Activated naive CD8-positive, alpha-beta T cell treated with anti-CD3 and anti-CD28 coated beads, Interleukin-2, amount 50 U/mL, for 24 hours (primary cell): ENCODE results near the gene DIS3L2.
A peak's percentile ranks its signal among the peaks of the same experiment; 100 is the strongest.

Experiments
- ATAC-seq: fragments of 150-1000 bp; cut with Tn5 transposase; one replicate; pipeline ENCODE4 v1.10.0; 2021
- DNase-seq: peaks from one replicate; pipeline ENCODE4 v3.0.0; 2021
- H3K27ac Mint-ChIP-seq: one replicate; pipeline ENCODE4 v1.8.0; 2021; ENCODE audit warnings: mild to moderate bottlenecking, mixed read lengths
- H3K27me3 Mint-ChIP-seq: one replicate; pipeline ENCODE4 v1.8.0; 2021; ENCODE audit warnings: mixed read lengths
- H3K36me3 Mint-ChIP-seq: one replicate; pipeline ENCODE4 v1.8.0; 2021; ENCODE audit warnings: low read depth, mixed read lengths
- H3K4me1 Mint-ChIP-seq: one replicate; pipeline ENCODE4 v1.8.0; 2021; ENCODE audit warnings: mixed read lengths
- H3K4me3 Mint-ChIP-seq: one replicate; pipeline ENCODE4 v1.8.0; 2021; ENCODE audit warnings: mild to moderate bottlenecking, moderate library complexity, mixed read lengths
- H3K9me3 Mint-ChIP-seq: one replicate; pipeline ENCODE4 v1.8.0; 2021; ENCODE audit warnings: mixed read lengths

DIS3L2 gene

GRCh38 chr2:232240906-232241305 is 279.4 kb downstream of the DIS3L2 start:
- H3K36me3 Mint-ChIP-seq = peaks cover 12% of the 10 kb centered on the region
- no peak overlapping the region for H3K4me3 Mint-ChIP-seq
- no peaks in the 10 kb centered on the region for H3K27me3 Mint-ChIP-seq
- H3K9me3 Mint-ChIP-seq = no peaks in the 10 kb centered on the region
- no peak for DNase-seq
- peak overlapping the region; percentile 53 for H3K27ac Mint-ChIP-seq
- peaks cover 42% of the 10 kb centered on the region for H3K4me1 Mint-ChIP-seq
- ATAC-seq = no peak

DNA sequence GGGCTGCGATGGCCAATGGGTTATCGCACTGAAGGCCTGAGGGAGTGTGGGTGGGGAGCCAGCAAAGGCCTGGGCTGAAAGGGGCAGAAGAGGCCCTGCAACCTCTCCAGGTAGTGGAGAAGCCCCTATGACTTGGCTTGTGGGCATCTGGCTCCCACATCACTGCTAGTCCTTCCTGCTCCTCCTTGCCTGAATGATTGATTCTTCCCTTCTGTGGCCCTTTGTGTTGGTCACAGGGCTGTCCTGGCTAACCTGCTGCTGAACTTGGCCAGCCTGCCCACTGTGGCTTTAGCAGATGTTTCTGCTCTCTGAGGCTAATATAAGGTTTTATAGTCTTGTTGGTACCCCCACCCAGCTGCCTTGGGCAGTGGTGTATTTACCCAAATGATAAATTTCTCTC is 280.8 kb downstream of the DIS3L2 start:
- Mint-ChIP-seq H3K4me3 (no peak overlapping the region), H3K4me1 (peaks cover 31% of the 10 kb centered on the region), H3K9me3 (no peaks in the 10 kb centered on the region), H3K27ac (no peak overlapping the region), H3K27me3 (no peaks in the 10 kb centered on the region), H3K36me3 (peaks cover 12% of the 10 kb centered on the region)
- ATAC-seq (no peak), DNase-seq (no peak)

DNA sequence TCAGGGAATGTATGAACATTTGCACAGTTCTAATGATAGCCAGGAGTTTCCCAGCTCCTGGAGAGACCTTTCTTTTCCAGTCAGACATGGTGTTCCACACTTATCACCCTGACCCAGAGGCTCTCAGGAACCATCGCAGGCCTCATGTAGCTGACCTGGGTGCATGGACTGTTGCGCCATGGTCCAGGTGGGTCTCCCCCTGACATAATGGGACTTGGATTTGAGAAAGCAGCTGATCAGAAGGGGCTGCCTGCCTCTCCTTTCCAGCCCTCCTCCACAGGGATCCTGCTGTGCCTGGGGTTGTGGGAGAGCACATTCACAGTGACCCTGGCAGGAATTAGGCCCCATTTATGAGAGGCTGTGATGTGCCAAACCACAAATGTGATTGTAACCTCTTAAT is 283.6 kb downstream of the DIS3L2 start:
- peaks cover 4% of the 10 kb centered on the region for H3K36me3 Mint-ChIP-seq
- H3K27ac Mint-ChIP-seq = no peak overlapping the region
- no peak for ATAC-seq

GRCh38 chr2:232246245-232246644 is 284.7 kb downstream of the DIS3L2 start:
- no peaks in the 10 kb centered on the region for H3K27me3 Mint-ChIP-seq
- H3K36me3 Mint-ChIP-seq = peaks cover 8% of the 10 kb centered on the region
- H3K4me1 Mint-ChIP-seq = no peaks in the 10 kb centered on the region
- H3K4me3 Mint-ChIP-seq = no peak overlapping the region
- no peaks in the 10 kb centered on the region for H3K9me3 Mint-ChIP-seq
- ATAC-seq = no peak
- no peak for DNase-seq
- H3K27ac Mint-ChIP-seq = no peak overlapping the region

More for the DNA sequence above, 283.6 kb downstream of the DIS3L2 start:
- Mint-ChIP-seq H3K9me3 (no peaks in the 10 kb centered on the region), H3K4me1 (peaks cover 11% of the 10 kb centered on the region), H3K4me3 (no peak overlapping the region), H3K27me3 (no peaks in the 10 kb centered on the region)
- DNase-seq = no peak

DNA sequence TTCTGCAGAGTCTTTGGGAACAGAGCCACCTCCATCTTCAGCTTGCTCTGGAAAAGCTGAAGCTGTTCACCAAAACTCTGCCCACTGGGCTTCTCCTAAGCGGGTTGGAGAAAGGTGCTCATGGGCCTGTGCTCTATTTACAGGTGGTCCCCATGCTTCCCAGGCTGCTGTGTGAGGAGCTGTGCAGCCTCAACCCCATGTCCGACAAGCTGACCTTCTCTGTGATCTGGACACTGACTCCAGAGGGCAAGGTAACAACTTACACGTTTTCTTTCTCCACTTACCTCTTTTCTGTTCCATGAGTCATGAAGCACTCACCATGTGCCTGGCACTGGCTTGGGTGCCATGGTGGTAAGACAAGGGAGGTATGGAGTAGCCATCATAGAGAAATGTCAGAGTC is 287.6 kb downstream of the DIS3L2 start:
- Mint-ChIP-seq H3K27me3 (no peaks in the 10 kb centered on the region), H3K36me3 (peaks cover 12% of the 10 kb centered on the region), H3K4me3 (no peak overlapping the region), H3K9me3 (no peaks in the 10 kb centered on the region), H3K27ac (no peak overlapping the region), H3K4me1 (no peaks in the 10 kb centered on the region)
- DNase-seq (no peak), ATAC-seq (no peak)

GRCh38 chr2:232250246-232251175 is 289.0 kb downstream of the DIS3L2 start:
- DNase-seq (no peak), ATAC-seq (no peak)
- H3K9me3 Mint-ChIP-seq = no peaks in the 10 kb centered on the region
- no peaks in the 10 kb centered on the region for H3K27me3 Mint-ChIP-seq
- no peaks in the 10 kb centered on the region for H3K4me1 Mint-ChIP-seq
- H3K27ac Mint-ChIP-seq = no peak overlapping the region
- no peak overlapping the region for H3K4me3 Mint-ChIP-seq
- H3K36me3 Mint-ChIP-seq = peaks cover 12% of the 10 kb centered on the region

DNA sequence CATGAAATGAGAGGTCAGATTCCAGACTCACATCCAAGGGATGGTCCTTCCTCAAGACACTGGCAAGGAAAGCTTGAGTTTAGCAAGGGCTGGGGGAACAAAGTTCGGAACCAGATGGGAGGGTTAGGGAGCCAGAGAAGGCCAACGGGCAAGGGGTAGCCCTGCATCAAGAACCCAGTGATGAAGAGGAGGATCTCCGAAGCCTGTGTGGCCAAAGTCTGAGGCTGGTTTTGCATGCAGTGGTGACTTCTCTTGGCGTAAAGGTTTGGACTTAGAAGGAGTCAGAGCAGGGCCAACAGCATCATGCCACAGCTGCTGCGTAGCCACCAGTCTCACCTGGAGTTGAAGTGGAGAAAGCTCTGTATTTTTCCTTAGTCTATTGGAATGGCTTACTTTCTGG is 293.5 kb downstream of the DIS3L2 start:
- DNase-seq = no peak
- H3K4me3 Mint-ChIP-seq = no peak overlapping the region
- ATAC-seq = no peak
- H3K4me1 Mint-ChIP-seq = no peaks in the 10 kb centered on the region
- no peaks in the 10 kb centered on the region for H3K27me3 Mint-ChIP-seq
- peaks cover 15% of the 10 kb centered on the region for H3K36me3 Mint-ChIP-seq
- no peak overlapping the region for H3K27ac Mint-ChIP-seq
- no peaks in the 10 kb centered on the region for H3K9me3 Mint-ChIP-seq

- ATAC-seq = no peak
- no peak overlapping the region for H3K27ac Mint-ChIP-seq
- peaks cover 16% of the 10 kb centered on the region for H3K36me3 Mint-ChIP-seq
- H3K27me3 Mint-ChIP-seq = no peaks in the 10 kb centered on the region
- no peaks in the 10 kb centered on the region for H3K9me3 Mint-ChIP-seq
- H3K4me1 Mint-ChIP-seq = no peaks in the 10 kb centered on the region
- no peak overlapping the region for H3K4me3 Mint-ChIP-seq
- no peak for DNase-seq
Observed at GRCh38 chr2:232260075-232260474, 298.6 kb downstream of the DIS3L2 start.

DNA sequence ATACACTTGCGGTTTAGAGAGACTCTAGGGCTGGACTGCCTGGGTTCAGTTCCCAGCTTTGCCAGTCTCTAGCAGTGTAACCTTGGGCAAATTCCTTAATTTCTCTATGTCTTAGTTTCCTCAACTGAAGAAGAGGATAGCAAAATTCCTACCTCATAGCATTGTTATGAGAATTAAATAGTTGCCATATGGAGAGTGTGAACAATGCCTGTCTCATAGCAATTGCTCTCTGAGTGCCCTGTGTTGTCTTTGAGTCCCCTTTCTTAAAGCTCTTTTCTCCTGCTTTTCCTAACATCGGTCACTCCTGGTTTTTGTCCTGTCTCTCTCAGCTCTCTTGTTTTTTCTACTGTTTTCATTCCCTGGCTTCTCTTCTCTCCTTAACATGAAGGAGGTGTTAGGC is 300.3 kb downstream of the DIS3L2 start:
- no peak for ATAC-seq

DNA sequence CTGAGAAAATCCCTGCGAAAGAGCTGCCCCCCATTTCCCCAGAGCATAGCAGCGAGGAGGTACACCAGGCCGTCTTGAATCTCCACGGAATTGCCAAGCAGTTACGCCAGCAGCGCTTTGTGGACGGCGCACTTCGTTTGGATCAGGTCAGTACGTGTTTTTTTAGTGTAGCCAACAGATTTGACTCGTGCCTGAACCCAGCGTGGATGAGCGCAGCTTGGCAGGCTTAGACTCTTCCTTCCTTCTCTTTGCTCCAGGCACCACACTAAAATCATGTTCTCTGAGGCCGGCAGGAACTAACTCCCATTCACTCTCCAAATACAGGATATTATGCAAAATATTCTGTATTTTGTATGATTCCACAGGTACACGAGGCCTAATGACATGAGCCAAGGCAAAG is 301.8 kb downstream of the DIS3L2 start:
- DNase-seq (no peak), ATAC-seq (no peak)
- peaks cover 16% of the 10 kb centered on the region for H3K36me3 Mint-ChIP-seq

More for the DNA sequence above, 300.3 kb downstream of the DIS3L2 start:
- no peaks in the 10 kb centered on the region for H3K4me1 Mint-ChIP-seq
- H3K27me3 Mint-ChIP-seq = no peaks in the 10 kb centered on the region
- no peak overlapping the region for H3K4me3 Mint-ChIP-seq
- no peaks in the 10 kb centered on the region for H3K9me3 Mint-ChIP-seq
- no peak overlapping the region for H3K27ac Mint-ChIP-seq
- DNase-seq = no peak
- H3K36me3 Mint-ChIP-seq = peaks cover 16% of the 10 kb centered on the region

GRCh38 chr2:232264081-232264480 is 302.6 kb downstream of the DIS3L2 start:
- no peak for ATAC-seq
- Mint-ChIP-seq H3K9me3 (no peaks in the 10 kb centered on the region), H3K4me1 (no peaks in the 10 kb centered on the region), H3K27me3 (no peaks in the 10 kb centered on the region), H3K4me3 (no peak overlapping the region), H3K36me3 (peaks cover 16% of the 10 kb centered on the region), H3K27ac (no peak overlapping the region)
- DNase-seq = no peak

More for the DNA sequence above, 301.8 kb downstream of the DIS3L2 start:
- no peaks in the 10 kb centered on the region for H3K9me3 Mint-ChIP-seq
- no peaks in the 10 kb centered on the region for H3K27me3 Mint-ChIP-seq
- H3K4me3 Mint-ChIP-seq = no peak overlapping the region
- H3K27ac Mint-ChIP-seq = no peak overlapping the region
- no peaks in the 10 kb centered on the region for H3K4me1 Mint-ChIP-seq

GRCh38 chr2:232265329-232265728 is 303.8 kb downstream of the DIS3L2 start:
- H3K4me1 Mint-ChIP-seq = no peaks in the 10 kb centered on the region
- no peaks in the 10 kb centered on the region for H3K27me3 Mint-ChIP-seq
- ATAC-seq = no peak
- DNase-seq = no peak
- H3K4me3 Mint-ChIP-seq = no peak overlapping the region
- H3K9me3 Mint-ChIP-seq = no peaks in the 10 kb centered on the region
- H3K27ac Mint-ChIP-seq = no peak overlapping the region
- H3K36me3 Mint-ChIP-seq = peaks cover 13% of the 10 kb centered on the region

GRCh38 chr2:232268636-232269165 is 307.2 kb downstream of the DIS3L2 start:
- Mint-ChIP-seq H3K9me3 (no peaks in the 10 kb centered on the region), H3K4me1 (no peaks in the 10 kb centered on the region), H3K27ac (no peak overlapping the region), H3K4me3 (no peak overlapping the region), H3K36me3 (peaks cover 3% of the 10 kb centered on the region), H3K27me3 (no peaks in the 10 kb centered on the region)
- DNase-seq (no peak), ATAC-seq (no peak)

GRCh38 chr2:232269867-232270266 is 308.4 kb downstream of the DIS3L2 start:
- H3K9me3 Mint-ChIP-seq = no peaks in the 10 kb centered on the region
- no peaks in the 10 kb centered on the region for H3K27me3 Mint-ChIP-seq
- H3K4me1 Mint-ChIP-seq = no peaks in the 10 kb centered on the region

DNA sequence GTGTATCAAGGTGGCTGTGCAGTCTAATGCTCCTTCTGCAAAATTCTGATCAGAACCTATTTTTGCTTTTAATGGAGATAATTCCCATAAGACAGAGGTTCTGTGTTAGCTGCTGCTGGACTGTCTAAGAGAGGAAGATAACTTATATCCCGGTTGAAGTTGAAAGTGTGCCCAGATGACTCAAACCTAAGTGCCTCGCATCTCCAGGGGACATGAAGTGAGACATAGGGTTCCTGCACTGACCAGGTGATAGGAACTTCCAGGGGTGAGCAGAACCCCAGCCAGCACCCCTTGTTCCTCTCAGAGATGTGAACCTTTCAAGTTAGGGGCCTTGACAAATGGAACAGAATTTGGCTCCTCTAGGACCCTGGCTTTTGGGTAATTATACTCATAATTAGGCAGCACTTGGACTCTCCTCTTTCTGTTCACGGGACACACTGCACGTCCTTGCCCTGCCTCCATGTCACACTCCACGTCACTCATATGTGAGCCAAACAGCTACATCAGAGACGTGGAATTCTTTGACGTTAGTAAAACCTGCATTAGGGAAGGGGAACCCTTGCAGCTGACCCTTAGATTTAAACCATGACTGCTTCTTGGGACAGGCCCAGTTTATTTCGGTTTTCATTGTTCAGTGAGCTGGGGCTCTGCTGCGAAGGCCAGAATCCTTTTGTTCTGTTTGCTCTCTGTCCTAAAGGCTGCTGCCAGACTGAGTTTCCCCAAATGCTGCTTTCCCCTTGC is 312.6 kb downstream of the DIS3L2 start:
- no peaks in the 10 kb centered on the region for H3K27me3 Mint-ChIP-seq
- H3K4me1 Mint-ChIP-seq = no peaks in the 10 kb centered on the region
- DNase-seq = no peak
- no peak for ATAC-seq
- no peak overlapping the region for H3K4me3 Mint-ChIP-seq
- peaks cover 16% of the 10 kb centered on the region for H3K36me3 Mint-ChIP-seq
- H3K9me3 Mint-ChIP-seq = no peaks in the 10 kb centered on the region
- H3K27ac Mint-ChIP-seq = no peak overlapping the region

More at GRCh38 chr2:232269867-232270266, 308.4 kb downstream of the DIS3L2 start:
- no peaks in the 10 kb centered on the region for H3K36me3 Mint-ChIP-seq
- no peak for DNase-seq
- no peak for ATAC-seq
- no peak overlapping the region for H3K27ac Mint-ChIP-seq
- H3K4me3 Mint-ChIP-seq = no peak overlapping the region
